ENCODE results near the gene SERTAD1.
"Not testable (repeated sequence)": the region's sequence is repeated elsewhere in the genome, so short reads cannot be mapped to it uniquely, and the experiment has no call there.

Gene SERTAD1

DNA sequence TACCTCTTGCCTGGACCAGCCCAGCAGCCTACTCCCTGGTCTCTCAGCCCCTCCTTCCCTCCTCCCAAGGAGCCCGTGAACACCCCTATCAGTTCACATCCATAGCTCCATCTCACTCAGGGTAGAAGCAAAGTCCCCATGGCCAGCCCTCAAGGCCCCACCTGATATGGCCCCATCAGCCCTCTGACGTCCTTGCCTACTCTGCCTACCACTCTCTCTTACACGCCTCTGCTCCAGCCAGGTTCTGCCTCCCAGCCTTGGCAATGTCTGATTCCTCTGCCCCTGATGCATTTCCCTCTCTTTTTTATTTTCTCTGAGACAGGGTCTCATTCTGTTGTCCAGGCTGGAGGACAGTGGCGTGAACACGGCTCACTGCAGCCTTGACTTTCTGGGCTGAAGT lies 26.2 kb upstream of the SERTAD1 start:
- in situ Hi-C loops (cut with HindIII; ENCODE audit: low sequenced_read_pairs): no loop called here

DNA sequence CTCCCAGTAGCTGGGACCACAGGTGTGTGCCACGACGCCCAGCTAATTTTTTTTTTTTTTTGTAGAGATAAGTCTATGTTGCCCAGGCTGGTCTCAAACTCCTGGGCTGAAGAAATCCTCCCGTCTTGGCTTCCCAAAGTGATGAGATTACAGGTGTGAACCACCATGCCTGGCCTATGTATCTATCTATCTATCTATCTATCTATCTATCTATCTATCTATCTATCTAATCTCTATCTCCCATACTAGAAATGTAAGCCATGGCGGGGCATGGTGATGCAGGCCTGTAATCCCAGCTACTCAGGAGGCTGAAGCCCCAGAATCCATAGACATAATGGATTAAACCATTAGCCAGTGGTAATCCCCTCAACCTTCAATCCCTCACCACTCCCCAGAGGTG lies 24.9 kb upstream of the SERTAD1 start:
- in situ Hi-C loops (cut with HindIII; ENCODE audit: low sequenced_read_pairs): no loop called here

DNA sequence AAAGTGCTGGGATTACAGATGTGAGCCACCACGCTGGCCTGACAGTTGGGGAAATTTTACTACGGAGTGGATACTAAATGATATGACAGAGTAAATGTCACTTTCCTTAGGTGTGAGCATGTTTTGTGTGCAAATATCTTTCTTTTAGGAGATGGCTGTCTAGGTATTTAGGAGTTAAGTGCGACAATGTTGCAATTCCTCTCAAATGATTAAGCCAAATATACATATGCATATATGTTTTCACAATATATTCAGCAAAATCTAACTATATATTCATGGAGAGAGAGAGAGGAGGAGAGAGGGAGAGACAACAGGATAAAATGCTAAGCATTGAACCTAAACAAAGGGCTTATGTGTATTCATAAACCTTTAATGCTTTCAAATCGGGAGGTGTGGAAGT lies 23.7 kb upstream of the SERTAD1 start:
- in situ Hi-C loops (cut with HindIII; ENCODE audit: low sequenced_read_pairs): loop anchor here (10.0 kb wide), 1 partner anchor 165 kb away; no protein-coding TSS in a partner anchor

DNA sequence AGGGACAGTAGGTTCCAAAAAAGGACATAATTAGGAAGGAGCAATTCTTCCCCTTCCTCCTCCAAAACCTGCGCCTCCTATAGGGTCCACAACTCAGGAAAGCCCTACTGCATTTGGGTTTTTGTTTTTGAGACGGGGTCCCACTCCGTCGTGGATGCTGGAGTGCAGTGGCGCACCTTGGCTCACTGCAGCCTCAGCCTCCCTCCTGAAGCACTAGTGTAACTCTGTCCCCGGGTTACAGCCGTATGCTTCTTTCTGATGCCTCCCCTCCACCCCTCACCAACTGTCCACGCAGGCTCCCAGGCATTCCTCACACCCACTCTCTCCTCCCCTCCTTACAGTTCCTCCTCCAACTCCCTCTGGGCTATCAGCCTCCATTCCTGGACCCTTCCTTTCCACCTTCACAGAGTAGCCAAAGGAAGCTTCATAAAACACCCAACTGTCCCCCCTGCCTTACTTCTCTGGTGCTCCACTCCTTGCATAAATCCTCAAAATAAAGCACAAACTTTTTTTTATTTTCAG lies 20.5 kb upstream of the SERTAD1 start:
- in situ Hi-C loops (cut with HindIII; ENCODE audit: low sequenced_read_pairs): loop anchor here (10.0 kb wide), 1 partner anchor 168 kb away; no protein-coding TSS in a partner anchor

DNA sequence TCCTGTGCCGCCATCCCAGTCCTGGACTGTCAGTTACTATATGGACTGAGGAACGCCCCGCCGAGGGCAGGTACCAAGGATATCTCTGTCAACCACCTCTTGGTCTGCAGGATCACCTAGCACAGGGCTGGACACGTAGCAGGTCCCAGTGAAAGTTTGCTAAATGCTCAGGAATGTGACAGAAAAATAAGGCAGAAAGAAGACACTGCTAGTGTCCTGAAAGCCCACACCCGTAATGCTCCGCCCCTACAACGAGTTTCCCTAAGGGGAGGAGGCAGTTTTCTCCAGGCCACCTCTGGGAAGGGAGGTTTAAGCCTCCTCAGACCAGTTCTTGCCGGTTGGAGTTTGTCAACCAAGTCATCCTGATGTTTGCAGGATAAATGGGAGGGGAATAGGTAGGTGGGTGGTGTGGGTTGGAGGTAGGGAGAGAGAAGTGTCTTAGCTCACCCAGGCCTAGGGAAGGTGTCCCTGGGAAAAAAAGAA lies 20.0 kb upstream of the SERTAD1 start:
- in situ Hi-C loops (cut with HindIII; ENCODE audit: low sequenced_read_pairs): loop anchor here (10.0 kb wide), 1 partner anchor 169 kb away; no protein-coding TSS in a partner anchor

DNA sequence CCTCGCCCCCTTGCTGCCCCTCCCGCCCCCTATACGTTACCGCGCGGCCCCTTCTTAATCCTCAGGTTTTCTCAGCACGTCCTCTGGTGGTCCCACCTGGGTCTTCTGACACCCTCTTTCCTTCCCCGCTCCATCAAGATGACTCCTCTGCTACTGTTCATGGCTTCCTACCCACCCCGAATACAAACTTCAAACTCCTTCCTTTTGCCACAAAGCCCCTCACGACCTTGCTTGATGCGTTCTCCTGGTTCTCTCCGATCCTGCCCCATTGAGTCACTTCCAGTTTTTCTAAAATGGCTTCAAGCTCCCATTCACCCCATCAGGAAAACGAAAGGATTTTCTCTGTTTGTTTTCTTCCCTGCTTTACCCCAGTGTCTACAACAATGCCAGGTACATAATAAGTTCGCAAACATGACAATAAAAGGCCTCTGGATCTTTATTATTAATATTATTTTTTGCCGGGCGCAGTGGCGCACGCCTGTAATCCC lies 19.1 kb upstream of the SERTAD1 start:
- in situ Hi-C loops (cut with HindIII; ENCODE audit: low sequenced_read_pairs): loop anchor here (10.0 kb wide), 1 partner anchor 170 kb away; no protein-coding TSS in a partner anchor

DNA sequence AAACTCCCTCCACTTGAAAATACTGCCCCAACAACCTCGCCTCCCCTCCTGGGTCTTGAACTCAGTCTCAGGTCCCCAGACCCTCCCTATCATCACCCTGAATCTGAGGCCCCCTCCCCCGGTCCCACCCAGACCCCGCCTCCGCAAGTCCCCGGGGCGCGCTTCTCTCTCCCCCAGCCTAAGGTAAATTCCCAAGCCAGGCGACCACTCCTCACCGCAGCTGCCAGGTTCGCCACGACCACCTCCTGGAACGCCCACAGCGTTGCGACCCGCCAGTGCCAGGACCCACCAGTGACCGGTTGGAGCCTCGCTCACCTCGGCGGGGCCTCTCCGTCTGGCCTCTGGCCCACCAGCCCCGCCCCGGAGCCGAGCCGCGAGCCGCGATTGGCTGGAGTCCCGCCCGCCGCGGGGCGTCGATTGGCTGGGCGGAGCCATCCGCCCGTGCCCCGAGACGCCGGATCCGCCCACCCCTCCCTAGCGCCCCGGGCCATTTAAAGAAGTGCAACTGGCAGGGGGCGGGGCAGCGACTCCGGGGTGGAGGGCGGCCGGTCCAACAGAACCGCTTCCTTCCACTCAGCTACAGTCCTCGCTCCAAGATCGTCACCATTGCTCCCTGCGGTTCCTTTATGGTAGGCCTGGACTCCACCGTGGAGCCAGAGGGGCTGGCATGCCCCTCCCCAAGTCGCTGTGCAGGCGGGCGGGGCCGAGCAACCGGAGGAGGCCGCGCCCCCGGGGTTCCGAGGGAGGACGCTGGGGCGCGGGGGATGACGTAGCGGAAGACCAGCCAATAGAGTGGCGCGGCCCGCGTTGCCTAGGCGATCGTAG lies 18.4 kb upstream of the SERTAD1 start, which contains the start of gene SERTAD3:
Gene SERTAD3, minus strand, starts transcription at position 336 of the 825 bp plus-strand sequence. CDS start 2,255 bp downstream, outside the sequence.
- in situ Hi-C loops (cut with HindIII; ENCODE audit: low sequenced_read_pairs): loop anchor here (10.0 kb wide), 1 partner anchor 171 kb away; no protein-coding TSS in a partner anchor

DNA sequence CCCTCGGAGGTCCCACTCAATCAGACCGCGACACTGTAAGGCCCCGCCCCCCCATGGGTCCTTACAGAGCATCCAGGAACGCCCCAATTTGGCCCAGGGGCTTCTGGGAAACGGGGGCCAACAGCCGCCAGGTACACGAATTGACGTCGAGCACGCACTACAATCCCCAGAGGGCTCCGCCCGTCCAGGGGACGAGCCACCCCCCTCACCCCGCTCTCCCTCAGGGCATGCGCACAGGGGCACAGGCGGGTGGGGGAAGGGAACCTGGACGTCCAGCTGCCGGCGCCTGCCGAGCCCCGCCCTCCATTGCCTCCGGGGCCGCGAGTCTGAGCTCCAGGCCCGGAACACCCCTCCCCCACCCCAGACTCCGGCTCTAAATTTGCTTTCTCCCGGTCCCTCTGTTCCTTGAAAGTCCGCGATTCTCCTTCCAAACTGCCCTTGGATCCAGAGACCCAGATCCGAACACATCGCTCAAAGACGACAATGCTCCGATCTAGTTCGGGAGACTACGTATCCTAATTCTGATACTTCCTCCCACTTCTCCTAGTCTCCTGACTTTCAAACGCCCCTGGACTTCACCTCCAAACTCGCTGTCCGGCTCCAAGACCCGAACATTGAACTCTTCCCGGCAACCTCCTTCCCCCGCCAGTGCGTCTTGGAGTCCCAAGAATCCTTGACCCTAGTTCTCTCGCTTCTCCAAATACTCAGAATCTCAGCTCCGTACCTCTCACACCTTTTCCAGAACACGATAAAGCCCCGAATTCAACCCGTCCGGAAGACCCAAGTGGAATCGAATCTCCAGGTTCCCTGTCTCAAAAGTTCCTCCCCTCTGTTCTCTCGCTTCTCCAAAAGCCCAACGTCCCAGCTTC lies 17.6 kb upstream of the SERTAD1 start:
- in situ Hi-C loops (cut with HindIII; ENCODE audit: low sequenced_read_pairs): loop anchor here (10.0 kb wide), 1 partner anchor 171 kb away; no protein-coding TSS in a partner anchor

DNA sequence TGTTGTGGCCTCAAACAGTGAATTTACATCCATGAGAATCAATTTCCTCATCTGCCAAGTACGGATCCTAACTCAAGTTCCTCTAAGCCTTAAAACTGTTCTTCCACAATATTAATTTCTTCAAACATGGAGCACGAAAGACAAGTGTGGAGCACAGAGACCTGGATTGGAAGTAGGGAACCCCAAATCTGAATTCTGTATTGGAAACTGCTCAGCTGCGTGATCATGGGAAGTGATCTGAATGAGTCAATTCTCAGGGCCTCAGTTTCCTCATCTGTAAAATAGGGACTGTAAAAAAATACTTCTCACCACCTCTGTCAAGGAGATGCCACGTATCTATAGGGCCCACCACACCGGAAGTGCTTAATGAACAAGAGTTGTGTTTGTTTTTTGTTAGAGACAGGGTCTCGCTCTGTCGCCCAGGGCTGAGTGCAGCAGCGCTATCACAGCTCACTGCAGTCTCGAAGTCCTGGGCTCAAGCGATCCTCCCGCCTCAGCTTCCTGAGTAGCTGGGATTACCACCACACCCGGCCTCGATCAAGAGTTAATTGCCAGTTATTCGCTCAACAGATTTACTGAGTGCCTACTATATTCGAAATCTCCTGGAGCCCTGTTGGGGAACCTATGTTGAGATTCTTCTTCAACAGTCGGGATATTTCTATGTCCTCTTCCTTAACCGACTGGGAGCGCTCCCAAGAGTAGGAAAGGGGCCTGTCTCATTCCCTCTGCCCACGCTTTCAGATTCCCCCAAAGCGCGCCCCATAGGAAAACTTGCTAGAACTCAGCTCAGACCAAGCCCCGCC lies 16.7 kb upstream of the SERTAD1 start:
- in situ Hi-C loops (cut with HindIII; ENCODE audit: low sequenced_read_pairs): loop anchor here (10.0 kb wide), 1 partner anchor 172 kb away; no protein-coding TSS in a partner anchor

DNA sequence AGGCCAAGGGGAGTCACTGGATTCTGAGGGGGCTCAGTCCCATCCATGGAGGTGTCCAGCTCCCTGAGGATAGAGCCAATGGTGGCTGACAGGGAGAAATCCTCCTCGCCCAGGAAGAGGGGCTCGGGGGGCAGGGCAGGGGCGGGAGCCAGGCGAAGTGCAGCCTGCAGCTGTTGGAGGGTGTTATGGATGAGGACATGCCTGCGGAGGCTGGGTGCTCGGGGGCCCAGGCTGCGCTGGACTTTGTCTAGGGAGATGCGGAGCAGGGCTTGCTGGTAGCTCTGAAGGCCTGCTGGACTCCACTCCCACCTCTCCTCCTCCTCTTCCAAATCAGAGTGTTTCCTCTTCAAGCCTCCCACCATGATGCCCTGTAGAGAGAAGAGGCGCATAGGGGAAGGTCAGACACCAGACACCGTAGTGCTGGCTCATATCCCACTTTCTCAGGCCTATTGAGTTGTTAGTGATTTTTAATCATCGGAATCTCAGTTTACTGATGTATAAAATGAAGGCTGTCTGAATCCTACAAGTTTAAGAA lies 16.0 kb upstream of the SERTAD1 start:
- in situ Hi-C loops (cut with HindIII; ENCODE audit: low sequenced_read_pairs): loop anchor here (10.0 kb wide), 1 partner anchor 173 kb away; no protein-coding TSS in a partner anchor

DNA sequence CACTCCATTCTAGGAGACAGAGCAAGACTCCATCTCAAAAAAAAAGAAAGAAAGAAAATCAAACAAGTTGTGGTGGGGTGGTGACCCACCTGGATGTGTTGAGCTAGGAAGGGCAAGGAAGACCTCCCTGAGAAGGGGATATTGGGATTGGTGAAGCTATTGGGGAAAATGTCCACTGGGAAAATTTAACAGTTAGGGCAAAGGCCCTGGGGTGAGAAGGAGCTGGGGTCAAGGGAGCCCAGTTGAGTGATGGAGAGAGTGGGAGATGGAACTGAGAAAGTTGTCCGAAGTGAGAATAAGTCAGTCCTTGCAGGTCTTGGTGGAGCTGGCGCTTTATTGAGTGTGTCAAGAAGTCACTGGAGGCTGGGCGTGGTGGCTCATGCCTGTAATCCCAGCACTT lies 12.5 kb upstream of the SERTAD1 start:
- in situ Hi-C loops (cut with HindIII; ENCODE audit: low sequenced_read_pairs): no loop called here

DNA sequence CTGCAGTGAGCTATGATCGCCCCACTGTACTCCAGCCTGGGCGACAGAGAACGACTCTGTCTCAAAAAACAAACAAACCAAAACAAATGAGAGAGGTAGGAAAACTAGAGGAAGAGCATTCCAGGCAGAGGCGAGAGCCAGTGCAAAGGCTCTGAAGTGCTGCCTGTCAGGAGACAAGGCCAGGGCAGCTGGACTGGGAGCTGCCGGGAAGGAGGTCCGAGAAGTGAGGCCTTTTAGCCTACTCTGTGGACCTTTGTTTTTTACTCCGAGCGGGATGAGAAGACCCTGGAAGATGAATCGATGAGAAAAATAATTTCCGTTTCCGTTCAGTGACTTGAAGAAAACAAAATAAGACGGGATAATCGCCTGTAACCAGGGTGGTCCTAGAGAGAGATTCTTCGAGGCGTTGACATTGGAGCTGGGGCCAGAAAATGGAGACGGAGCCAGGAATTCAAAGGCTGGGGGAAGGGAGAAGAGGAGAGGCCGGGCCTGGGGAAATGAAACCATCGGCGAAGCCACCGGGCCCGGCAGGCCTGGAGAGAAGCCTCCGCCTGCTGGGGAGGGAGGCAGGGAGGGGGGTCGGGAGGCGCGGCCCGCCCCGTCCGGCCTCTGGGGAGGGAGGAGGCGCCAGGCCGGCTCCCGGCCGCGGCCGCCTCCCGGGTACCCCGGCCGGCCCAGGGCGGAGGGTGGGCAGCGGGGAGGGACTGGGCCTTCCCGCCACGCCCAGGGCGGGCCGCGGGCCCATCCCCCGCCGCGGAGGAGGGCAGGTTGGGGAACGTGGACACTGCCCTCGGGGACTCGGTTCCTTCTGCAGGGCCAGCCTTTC lies 7.8 kb upstream of the SERTAD1 start:
- in situ Hi-C loops (cut with HindIII; ENCODE audit: low sequenced_read_pairs): no loop called here

DNA sequence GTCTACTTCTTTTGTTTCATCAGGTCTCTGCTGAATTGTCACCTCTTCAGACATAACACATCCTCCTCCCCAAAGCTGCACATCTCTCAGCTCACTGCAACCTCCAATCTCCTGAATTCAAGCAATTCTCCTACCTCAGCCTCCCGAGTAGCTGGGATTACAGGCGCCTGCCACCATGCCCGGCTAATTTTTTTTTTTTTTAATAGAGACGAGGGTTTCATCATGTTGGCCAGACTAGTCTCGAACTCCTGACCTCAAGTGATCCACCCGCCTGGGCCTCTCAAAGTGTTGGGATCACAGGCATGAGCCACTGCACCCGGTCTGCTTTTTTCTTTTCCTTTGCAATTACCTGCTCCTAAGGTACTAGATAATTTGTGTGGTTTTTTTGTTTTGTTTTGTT lies 7.0 kb upstream of the SERTAD1 start:
- in situ Hi-C loops (cut with HindIII; ENCODE audit: low sequenced_read_pairs): not testable (repeated sequence)

DNA sequence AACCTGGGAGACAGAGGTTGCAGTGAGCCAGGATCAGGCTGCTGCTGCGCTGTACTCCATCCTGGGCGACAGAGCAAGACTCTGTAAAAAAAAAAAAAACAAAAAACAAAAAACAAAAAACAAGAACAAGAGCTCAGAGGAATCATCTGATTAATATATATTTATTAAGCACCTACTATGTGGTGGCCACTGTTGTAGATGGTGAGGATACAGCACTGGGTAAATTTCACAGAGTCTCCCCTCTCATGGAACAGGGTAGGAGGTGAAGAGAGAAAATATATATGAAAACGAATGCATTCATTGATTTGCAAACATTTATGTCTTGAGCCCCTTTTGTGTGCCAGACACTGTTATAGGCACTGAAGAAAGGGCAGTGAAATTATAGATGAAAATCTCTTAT lies 5.9 kb upstream of the SERTAD1 start:
- in situ Hi-C loops (cut with HindIII; ENCODE audit: low sequenced_read_pairs): no loop called here

DNA sequence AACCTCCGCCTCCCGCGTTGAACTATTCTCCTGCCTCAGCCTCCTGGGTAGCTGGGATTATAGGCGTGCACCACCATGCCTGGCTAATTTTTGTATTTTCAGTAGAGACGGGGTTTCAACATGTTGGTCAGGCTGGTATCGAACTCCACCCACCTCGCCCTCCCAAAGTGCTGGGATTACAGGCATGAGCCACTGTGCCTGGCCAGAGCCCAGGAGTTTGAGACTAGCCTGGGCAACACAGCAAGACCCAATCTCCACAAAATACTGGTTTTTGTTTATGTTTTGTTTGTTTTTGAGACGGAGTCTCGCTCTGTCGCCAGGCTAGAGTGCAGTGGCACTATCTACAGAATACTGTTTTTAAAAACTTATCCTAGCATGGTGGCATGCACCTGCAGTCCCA lies 4.5 kb upstream of the SERTAD1 start:
- in situ Hi-C loops (cut with HindIII; ENCODE audit: low sequenced_read_pairs): not testable (repeated sequence)

DNA sequence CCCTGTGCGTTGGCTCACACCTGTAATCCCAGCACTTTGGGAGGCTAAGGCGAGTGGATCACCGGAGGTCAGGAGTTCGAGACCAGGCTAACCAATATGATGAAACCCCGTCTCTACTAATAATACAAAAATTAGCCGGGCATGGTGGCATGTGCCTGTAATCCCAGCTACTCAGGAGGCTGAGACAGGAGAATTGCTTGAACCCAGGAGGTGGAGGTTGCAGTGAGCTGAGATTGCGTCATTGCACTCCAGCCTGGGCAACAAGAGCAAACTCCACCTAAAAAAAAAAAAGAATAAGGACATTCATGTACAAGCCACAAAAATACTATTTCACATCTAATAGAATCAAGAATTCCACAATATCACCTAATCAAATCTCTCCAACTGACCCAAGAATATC lies 2.4 kb upstream of the SERTAD1 start:
- in situ Hi-C loops (cut with HindIII; ENCODE audit: low sequenced_read_pairs): not testable (repeated sequence)

DNA sequence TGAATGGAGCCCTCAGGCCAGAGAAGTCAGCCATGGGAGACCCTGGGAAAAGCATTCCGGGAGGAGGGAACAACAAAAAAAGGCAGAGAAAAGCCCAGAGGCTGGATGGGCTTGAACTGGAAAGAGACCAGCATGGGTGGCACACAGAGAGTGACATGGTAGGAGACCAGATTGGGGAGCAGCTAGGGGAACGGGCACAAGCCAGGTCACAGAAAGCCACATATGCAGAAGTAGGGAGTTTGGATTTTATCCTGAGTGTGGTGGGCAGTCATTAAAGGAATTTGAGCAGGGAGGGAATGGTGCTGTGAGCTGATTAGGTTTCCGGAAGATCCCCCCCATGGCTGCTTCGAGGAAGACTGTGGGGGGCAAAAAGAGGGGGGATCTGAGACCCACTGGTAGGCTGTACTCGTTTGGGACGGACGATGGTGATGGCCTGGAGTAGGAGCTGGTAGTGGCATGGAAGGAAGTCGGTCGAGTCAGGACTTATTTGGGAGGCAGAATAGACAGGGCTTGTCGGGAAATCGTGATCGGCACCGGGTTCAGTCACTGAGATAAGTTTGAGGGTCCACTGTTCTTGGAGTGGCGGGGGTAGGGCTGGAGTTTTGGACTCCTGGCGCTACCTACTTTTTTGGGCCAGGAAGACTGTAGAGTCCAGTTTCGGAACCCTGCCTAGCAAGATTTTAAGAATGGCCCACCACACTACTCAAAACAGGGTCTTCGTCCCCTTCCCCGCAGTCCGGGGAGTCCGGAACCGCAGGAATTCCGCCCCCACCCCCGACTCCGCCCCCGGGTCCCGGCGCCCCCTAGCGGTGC lies 949 bp downstream of the SERTAD1 start:
- in situ Hi-C loops (cut with HindIII; ENCODE audit: low sequenced_read_pairs): no loop called here

DNA sequence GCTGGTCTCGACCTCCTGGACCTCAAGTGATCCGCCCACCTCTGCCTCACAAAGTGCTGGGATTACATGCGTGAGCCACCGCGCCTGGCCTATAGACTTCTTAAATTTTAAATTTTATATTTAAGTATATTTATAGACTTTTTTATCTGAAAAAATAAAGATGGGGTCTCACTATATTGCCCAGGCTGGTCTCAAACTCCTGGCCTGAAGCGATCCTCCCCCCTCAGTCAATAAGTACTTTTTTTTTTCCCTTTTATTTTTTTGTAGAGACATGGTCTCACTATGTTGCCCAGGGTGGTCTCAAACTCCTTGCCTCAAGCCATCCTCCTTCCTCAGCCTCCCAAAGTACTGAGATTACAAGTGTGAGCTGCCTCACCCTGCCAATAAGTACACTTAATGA lies 1.9 kb downstream of the SERTAD1 start:
- in situ Hi-C loops (cut with HindIII; ENCODE audit: low sequenced_read_pairs): no loop called here
